ENCODE measurements around the gene NAA20. TPM values are rescaled to one million over a fixed set of nuclear protein-coding genes. Genes with fewer than 3 reads are reported as not detected.

The NAA20 gene
- total RNA-seq, 1 donor from 2014 or later = 76.0 TPM

GRCh38 chr20:20037960-20038359 lies 20.8 kb downstream of the NAA20 start:
- Mint-ChIP-seq H3K27me3 (ENCODE audit: low read depth) (no peaks in the 10 kb centered on the region), H3K36me3 (ENCODE audit: low read depth) (peaks cover 80% of the 10 kb centered on the region), H3K9me3 (no peaks in the 10 kb centered on the region), H3K4me3 (ENCODE audit: low read depth) (no peak overlapping the region), H3K27ac (no peak overlapping the region), H3K4me1 (ENCODE audit: low read depth) (no peaks in the 10 kb centered on the region)
- intact Hi-C loops (cut with micrococcal nuclease) = no loop called here
- no peak for DNase-seq (ENCODE audit: low spot score)

- H3K27ac Mint-ChIP-seq = no peak overlapping the region
- H3K4me1 Mint-ChIP-seq (ENCODE audit: low read depth) = no peaks in the 10 kb centered on the region
- no peak overlapping the region for H3K4me3 Mint-ChIP-seq (ENCODE audit: low read depth)
- intact Hi-C loops (cut with micrococcal nuclease) = no loop called here
- H3K9me3 Mint-ChIP-seq = no peaks in the 10 kb centered on the region
- H3K27me3 Mint-ChIP-seq (ENCODE audit: low read depth) = no peaks in the 10 kb centered on the region
- peaks cover 83% of the 10 kb centered on the region for H3K36me3 Mint-ChIP-seq (ENCODE audit: low read depth)
- no peak for DNase-seq (ENCODE audit: low spot score)
Observed at GRCh38 chr20:20038586-20038985, 21.4 kb downstream of the NAA20 start.

DNA sequence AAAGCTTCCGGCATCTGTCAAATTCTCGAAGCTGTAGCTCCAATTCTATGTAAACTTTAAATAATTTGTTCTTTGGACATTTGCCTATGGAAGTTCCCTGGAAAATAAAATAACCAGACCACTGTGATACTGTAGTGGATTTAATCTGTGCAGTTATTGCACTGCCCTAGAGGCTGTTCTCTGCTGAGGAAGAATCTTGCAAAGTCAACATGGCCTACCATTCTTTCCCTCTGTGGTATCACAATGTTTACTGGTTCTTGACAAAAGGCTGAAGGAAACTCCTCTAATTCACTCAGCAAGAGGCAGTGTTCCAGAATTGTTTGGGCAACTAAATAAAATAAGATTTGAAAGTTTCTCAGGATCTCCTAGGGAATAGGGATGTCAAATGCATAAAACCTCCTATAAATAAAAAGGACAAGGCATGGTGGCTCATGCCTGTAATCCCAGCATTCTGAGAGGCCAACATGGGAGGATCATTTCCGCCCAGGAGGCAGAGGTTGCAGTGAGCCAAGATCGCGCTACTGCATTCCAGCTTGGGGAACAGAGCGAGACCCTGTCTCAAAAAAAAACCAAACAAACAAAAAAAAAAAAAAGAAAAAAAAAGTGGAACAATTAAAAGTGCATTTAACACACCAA lies 22.7 kb downstream of the NAA20 start:
- no peak for DNase-seq (ENCODE audit: low spot score)
- H3K36me3 Mint-ChIP-seq (ENCODE audit: low read depth) = peaks cover 82% of the 10 kb centered on the region
- H3K4me3 Mint-ChIP-seq (ENCODE audit: low read depth) = no peak overlapping the region
- H3K4me1 Mint-ChIP-seq (ENCODE audit: low read depth) = no peaks in the 10 kb centered on the region
- H3K27me3 Mint-ChIP-seq (ENCODE audit: low read depth) = no peaks in the 10 kb centered on the region
- H3K27ac Mint-ChIP-seq = no peak overlapping the region
- intact Hi-C loops (cut with micrococcal nuclease) = no loop called here
- H3K9me3 Mint-ChIP-seq = no peaks in the 10 kb centered on the region

DNA sequence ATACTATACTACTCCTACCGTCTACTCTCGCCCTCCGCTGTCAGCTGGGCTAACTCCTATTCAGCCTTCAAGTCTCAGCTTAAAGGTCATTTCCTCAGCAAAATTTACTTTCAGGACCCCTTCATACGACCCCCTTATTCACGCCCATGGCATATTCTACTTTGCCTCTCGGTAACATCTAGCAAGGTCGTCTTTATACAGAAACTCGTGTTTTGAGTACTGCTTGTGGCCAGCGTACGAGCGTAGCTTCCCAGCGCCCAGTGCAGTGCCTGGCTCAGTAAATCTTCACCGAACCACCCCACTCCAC lies 34.6 kb downstream of the NAA20 start:
- intact Hi-C loops (cut with micrococcal nuclease) = loop anchor here (1.0 to 10.0 kb wide), 3 partner anchors 34 to 1257 kb away; partner anchors contain the start of gene NAA20
- no peak for DNase-seq (ENCODE audit: low spot score)
- H3K36me3 Mint-ChIP-seq (ENCODE audit: low read depth) = peaks cover 32% of the 10 kb centered on the region
- H3K27ac Mint-ChIP-seq = peak overlapping the region; percentile 90
- H3K27me3 Mint-ChIP-seq (ENCODE audit: low read depth) = peaks cover 4% of the 10 kb centered on the region
- H3K4me3 Mint-ChIP-seq (ENCODE audit: low read depth) = peak overlapping the region; percentile 96
- peaks cover 9% of the 10 kb centered on the region for H3K4me1 Mint-ChIP-seq (ENCODE audit: low read depth)
- H3K9me3 Mint-ChIP-seq = no peaks in the 10 kb centered on the region

- peak; percentile 96 for DNase-seq (ENCODE audit: low spot score)
- intact Hi-C loops (cut with micrococcal nuclease) = loop anchor here (1.0 to 10.0 kb wide), 3 partner anchors 35 to 1258 kb away; partner anchors contain the start of gene NAA20
- Mint-ChIP-seq H3K27me3 (ENCODE audit: low read depth) (peaks cover 4% of the 10 kb centered on the region), H3K4me1 (ENCODE audit: low read depth) (peaks cover 9% of the 10 kb centered on the region), H3K9me3 (no peaks in the 10 kb centered on the region), H3K4me3 (ENCODE audit: low read depth) (peak within 1 kb of the TSS; percentile 96), H3K36me3 (ENCODE audit: low read depth) (peaks cover 29% of the 10 kb centered on the region), H3K27ac (peak within 1 kb of the TSS; percentile 90)
Observed at GRCh38 chr20:20052074-20052970, 35.2 kb downstream of the NAA20 start, which contains the start of the genes CFAP61 and CRNKL1. Gene CFAP61, plus strand, starts transcription at chr20:20052532. Its CDS starts 4,122 bp downstream, at chr20:20056654. Gene CRNKL1, minus strand, starts transcription at chr20:20052466. Its CDS starts 124 bp downstream, at chr20:20052342.

DNA sequence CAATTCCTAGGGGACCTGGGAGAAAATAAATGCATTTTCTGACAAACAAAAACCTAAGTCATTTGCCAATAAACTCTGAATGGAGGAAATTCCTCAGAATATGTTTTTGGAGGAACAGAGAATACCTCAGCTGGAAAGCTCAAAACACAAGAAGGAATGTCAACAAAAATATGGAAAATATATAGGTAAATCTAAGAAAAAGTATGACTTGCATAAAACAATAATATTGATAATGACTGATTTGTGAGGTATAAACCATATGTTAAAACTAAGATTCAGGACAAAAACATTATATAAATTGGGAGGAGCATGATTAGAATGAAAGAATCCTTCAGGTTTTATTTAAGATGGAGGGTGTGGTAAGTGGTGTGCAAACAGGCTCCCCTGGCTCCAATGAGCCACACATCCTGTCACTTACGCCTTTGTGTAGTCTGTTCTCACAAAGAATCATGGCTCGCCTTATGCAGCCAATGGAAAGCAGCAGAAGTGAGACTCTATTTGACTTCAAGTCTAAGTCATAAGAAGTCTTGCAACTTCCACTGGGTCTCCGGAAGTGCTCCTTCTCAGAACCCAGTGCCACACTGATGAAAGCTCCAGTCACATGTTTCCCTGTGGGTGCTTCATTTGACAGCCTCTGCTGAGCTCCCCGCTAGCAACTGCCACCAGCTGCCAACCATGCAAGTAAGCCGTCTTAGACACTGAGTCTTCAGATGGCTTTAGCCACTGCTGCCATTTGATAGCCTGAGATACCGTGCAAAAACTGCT lies 43.3 kb downstream of the NAA20 start:
- intact Hi-C loops (cut with micrococcal nuclease) = loop anchor here (5.0 kb wide), 1 partner anchor 133 kb away; no protein-coding TSS in a partner anchor
- H3K36me3 Mint-ChIP-seq (ENCODE audit: low read depth) = no peaks in the 10 kb centered on the region
- no peak for DNase-seq (ENCODE audit: low spot score)
- no peak overlapping the region for H3K27ac Mint-ChIP-seq
- H3K9me3 Mint-ChIP-seq = no peaks in the 10 kb centered on the region
- no peaks in the 10 kb centered on the region for H3K4me1 Mint-ChIP-seq (ENCODE audit: low read depth)
- H3K4me3 Mint-ChIP-seq (ENCODE audit: low read depth) = no peak overlapping the region
- peaks cover 24% of the 10 kb centered on the region for H3K27me3 Mint-ChIP-seq (ENCODE audit: low read depth)

DNA sequence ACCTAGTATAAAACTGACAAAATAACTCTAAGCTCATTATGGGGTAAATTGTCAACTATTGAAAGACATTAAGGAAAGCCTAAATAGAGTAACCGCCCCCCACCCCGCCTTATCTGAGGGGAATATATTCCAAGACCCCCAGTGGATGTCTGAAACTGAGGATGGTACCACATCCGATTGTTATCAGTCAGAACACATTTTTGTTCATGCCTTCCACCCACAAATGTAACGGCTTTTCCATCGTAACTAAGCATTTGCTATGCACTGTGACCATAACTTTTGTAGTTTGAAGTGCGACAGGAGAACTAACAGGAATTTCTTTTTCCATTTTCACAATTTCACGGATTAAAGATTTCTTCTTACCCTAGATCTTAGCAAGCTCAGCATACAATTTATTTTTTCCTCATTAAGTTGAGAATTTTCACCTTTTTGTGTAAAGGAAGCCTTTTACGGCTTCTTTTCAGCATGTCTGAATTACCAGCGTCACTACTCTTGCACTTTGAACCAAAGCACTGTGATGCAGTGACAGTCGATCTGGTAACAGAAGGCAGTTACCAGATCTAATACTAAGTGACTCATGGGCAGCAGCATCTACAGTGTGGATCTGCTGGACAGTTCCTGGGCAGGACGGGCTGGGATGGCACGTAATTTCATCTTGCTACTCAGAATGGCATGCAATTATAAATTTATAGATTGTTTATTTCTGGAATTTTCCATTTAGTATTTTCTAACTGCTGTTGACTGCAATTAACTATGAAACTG lies 47.0 kb downstream of the NAA20 start:
- Mint-ChIP-seq H3K36me3 (ENCODE audit: low read depth) (no peaks in the 10 kb centered on the region), H3K4me1 (ENCODE audit: low read depth) (no peaks in the 10 kb centered on the region), H3K27me3 (ENCODE audit: low read depth) (peaks cover 21% of the 10 kb centered on the region), H3K9me3 (no peaks in the 10 kb centered on the region), H3K27ac (no peak overlapping the region), H3K4me3 (ENCODE audit: low read depth) (no peak overlapping the region)
- no peak for DNase-seq (ENCODE audit: low spot score)
- intact Hi-C loops (cut with micrococcal nuclease) = loop anchor here (5.0 kb wide), 1 partner anchor 137 kb away; no protein-coding TSS in a partner anchor

DNA sequence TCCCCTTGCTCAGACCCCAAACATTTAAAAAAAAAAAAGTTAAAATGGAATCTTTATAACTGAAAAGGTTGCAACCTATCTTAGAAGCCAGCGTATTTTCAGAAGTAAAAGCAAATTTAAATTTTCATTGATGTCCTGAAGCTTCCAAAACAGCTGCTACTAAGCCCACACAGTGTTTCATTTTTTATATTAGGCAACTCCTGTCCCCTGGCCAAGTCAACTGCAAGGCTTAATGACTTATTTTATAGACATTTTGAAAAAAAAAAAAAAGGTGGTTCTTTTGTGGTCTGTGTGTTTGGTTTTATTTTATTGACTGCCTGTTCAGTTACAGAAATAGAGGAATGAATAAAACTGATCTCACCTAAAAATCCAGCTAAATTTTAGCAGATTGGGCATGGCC lies 48.2 kb downstream of the NAA20 start:
- Mint-ChIP-seq H3K4me3 (ENCODE audit: low read depth) (no peak overlapping the region), H3K36me3 (ENCODE audit: low read depth) (no peaks in the 10 kb centered on the region), H3K27ac (no peak overlapping the region), H3K4me1 (ENCODE audit: low read depth) (no peaks in the 10 kb centered on the region), H3K27me3 (ENCODE audit: low read depth) (peaks cover 20% of the 10 kb centered on the region), H3K9me3 (no peaks in the 10 kb centered on the region)
- no peak for DNase-seq (ENCODE audit: low spot score)
- intact Hi-C loops (cut with micrococcal nuclease) = no loop called here

GRCh38 chr20:20070871-20071726 lies 53.9 kb downstream of the NAA20 start:
- H3K27me3 Mint-ChIP-seq (ENCODE audit: low read depth) = no peaks in the 10 kb centered on the region
- H3K27ac Mint-ChIP-seq = no peak overlapping the region
- intact Hi-C loops (cut with micrococcal nuclease) = no loop called here
- no peak for DNase-seq (ENCODE audit: low spot score)
- no peaks in the 10 kb centered on the region for H3K9me3 Mint-ChIP-seq
- no peak overlapping the region for H3K4me3 Mint-ChIP-seq (ENCODE audit: low read depth)
- no peaks in the 10 kb centered on the region for H3K4me1 Mint-ChIP-seq (ENCODE audit: low read depth)
- no peaks in the 10 kb centered on the region for H3K36me3 Mint-ChIP-seq (ENCODE audit: low read depth)

DNA sequence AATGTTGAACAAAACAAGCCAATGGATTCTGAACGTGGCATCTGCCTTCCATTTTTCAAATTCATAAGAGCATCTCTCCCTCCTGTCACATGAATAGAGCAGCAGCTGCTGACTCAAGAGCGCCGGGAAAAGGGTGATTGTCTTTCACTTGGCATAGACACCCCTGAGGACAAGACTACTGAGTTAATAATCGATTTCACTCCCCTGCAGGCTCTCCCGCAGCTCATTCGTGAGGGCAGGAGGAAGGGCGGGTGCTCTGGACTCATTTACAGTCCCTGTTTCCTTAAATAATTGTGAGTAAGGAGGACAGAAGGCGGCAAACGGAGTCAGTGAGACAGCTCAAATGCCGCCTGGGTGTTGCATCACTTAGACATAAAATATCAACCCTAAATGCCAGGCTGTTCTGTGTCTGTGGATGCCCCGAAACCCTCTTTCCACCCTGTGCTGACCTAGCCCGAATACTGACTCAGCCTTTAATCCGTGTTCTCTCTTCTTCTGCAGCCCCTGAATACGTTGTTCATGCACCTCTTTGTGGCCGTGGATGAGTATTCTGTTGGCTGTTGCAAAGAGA lies 56.7 kb downstream of the NAA20 start:
- no peak for DNase-seq (ENCODE audit: low spot score)
- Mint-ChIP-seq H3K4me1 (ENCODE audit: low read depth) (no peaks in the 10 kb centered on the region), H3K27me3 (ENCODE audit: low read depth) (peaks cover 12% of the 10 kb centered on the region), H3K36me3 (ENCODE audit: low read depth) (no peaks in the 10 kb centered on the region), H3K4me3 (ENCODE audit: low read depth) (no peak overlapping the region), H3K27ac (no peak overlapping the region), H3K9me3 (no peaks in the 10 kb centered on the region)
- intact Hi-C loops (cut with micrococcal nuclease) = no loop called here

DNA sequence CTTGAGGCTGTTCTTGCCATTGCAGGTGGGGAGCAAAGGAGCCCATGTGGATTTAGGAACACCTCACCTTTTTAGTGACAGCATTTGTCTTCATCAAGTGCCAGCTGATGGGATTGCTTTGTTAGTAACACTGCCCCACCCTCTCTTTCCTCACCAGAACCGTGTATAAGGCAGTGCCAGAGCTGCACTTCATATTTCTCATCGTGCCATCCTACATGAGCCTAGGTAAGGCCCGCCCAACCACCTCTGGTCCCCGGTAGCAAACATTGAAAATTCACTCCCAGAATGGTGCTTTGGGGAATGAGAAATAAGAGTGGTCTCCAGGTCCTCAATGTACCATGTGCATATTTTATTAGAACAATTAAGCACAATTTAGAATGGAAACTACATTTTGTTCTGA lies 57.9 kb downstream of the NAA20 start:
- DNase-seq (ENCODE audit: low spot score) = no peak
- no peak overlapping the region for H3K4me3 Mint-ChIP-seq (ENCODE audit: low read depth)
- no peaks in the 10 kb centered on the region for H3K4me1 Mint-ChIP-seq (ENCODE audit: low read depth)
- no peaks in the 10 kb centered on the region for H3K36me3 Mint-ChIP-seq (ENCODE audit: low read depth)
- peaks cover 15% of the 10 kb centered on the region for H3K27me3 Mint-ChIP-seq (ENCODE audit: low read depth)
- no peak overlapping the region for H3K27ac Mint-ChIP-seq
- intact Hi-C loops (cut with micrococcal nuclease) = no loop called here
- no peaks in the 10 kb centered on the region for H3K9me3 Mint-ChIP-seq
